Measurements from ENCODE around the gene LSM12.

The LSM12 gene

DNA sequence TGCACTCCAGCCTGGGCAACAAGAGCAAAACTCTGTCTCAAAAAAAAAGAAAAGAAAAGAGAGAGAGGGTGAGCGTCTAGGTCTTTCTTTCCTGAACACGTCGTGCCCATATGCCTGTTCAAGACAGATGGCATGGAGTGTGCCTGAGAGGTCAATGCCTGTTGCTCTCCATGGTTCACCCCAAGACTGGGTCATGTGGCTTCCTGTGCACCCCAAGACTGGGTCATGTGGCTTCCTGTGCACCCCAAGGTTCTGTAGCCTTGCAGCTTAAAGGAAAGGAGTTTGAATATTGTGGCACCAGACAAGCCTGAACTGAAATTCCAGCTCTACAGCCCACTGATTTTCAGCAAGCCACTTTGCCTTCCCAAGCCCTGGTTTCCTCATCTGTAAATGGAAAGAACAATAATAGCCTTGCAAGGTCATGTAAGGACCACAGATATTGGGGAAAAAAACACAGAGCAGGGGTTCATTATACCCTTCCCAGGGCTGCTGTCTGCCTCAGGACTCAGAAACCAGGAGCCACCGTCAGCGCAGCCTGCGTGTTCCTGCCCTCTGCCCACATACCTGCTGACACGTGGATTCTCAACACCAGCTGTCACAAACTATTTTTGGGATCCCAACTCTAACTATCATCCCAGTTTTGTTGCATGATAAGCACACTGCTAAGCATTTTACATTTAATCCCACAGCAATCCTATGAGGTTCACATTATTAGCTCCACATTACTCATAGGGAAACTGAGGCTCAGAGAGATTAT lies 80.1 kb downstream of the LSM12 start:
- DNase-seq (ENCODE audit: low spot score) = no peak

DNA sequence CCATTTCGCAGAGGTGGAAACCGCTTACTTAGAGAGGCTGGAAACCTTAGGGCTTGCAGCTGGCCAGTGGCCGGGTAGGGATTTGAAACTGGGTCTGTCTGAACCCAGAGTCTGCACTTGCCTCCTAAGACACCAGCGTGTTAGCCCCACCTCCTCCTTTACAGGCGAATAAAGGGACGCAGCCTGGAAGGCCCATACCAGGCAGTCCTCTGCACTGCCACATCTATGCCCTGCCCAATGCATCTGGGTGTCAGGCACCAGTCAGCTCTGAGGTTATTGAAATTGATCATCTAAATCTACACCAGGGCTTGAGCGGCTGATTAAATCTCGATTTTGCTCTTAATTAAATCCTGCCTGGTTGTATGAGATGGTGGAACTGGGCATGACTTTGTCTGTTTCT lies 82.0 kb downstream of the LSM12 start:
- DNase-seq (ENCODE audit: low spot score) = no peak

All from pons (tissue), 1 donor.